GM23338 (cell line): ENCODE measurements around the gene IL23R. TPM values are rescaled to one million over a fixed set of nuclear protein-coding genes. Genes with fewer than 3 reads are reported as not detected.

Source experiments
- ATAC-seq: fragments of 200-7000 bp; cut with Tn5 transposase; 3 replicates; pipeline ENCODE4 v1.9.1; 2020
- DNase-seq: peaks from one replicate; pipeline ENCODE4 v3.0.0-alpha.2; 2015; ENCODE audit warnings: low spot score
- H2AFZ ChIP-seq: fragments of 200-600 bp; sonication (generic); 2 replicates; pipeline ENCODE4 v1.8.0; 2016; ENCODE audit warnings: antibody characterized with exemption, mild to moderate bottlenecking, moderate library complexity
- H3F3A ChIP-seq: fragments of 200-600 bp; sonication (generic); replicated peaks from 2 replicates; pipeline ENCODE4 v1.8.0; 2017; ENCODE audit warnings: antibody characterized with exemption, mixed run types, low read depth
- H3K27ac ChIP-seq: fragments of 200-600 bp; sonication (generic); 2 replicates; pipeline ENCODE4 v1.6.1; 2016; ENCODE audit warnings: low read depth
- H3K27me3 ChIP-seq: fragments of 200-600 bp; sonication (generic); 2 replicates; pipeline ENCODE4 v1.8.0; 2016; ENCODE audit warnings: mild to moderate bottlenecking, mixed run types, moderate library complexity; ENCODE audit not compliant: insufficient read depth
- H3K36me3 ChIP-seq: fragments of 200-600 bp; sonication (generic); 2 replicates; pipeline ENCODE4 v1.8.0; 2016; ENCODE audit warnings: mild to moderate bottlenecking; ENCODE audit not compliant: insufficient read depth
- H3K4me1 ChIP-seq: fragments of 200-600 bp; sonication (generic); 2 replicates; pipeline ENCODE4 v1.8.0; 2016; ENCODE audit warnings: mild to moderate bottlenecking, moderate library complexity; ENCODE audit not compliant: insufficient read depth
- H3K4me2 ChIP-seq: fragments of 200-600 bp; sonication (generic); 2 replicates; pipeline ENCODE4 v1.7.1; 2017; ENCODE audit warnings: mixed run types
- H3K4me3 ChIP-seq: fragments of 200-600 bp; sonication (generic); 2 replicates; pipeline ENCODE4 v1.6.1; 2016; ENCODE audit warnings: mixed run types
- H3K79me2 ChIP-seq: fragments of 200-600 bp; sonication (generic); replicated peaks from 2 replicates; pipeline ENCODE4 v1.8.0; 2017; ENCODE audit warnings: mild to moderate bottlenecking; ENCODE audit not compliant: insufficient read depth
- H3K9me2 ChIP-seq: fragments of 200-600 bp; sonication (generic); 2 replicates; pipeline ENCODE4 v1.8.0; 2017; ENCODE audit not compliant: insufficient read depth
- H4K20me1 ChIP-seq: fragments of 200-600 bp; sonication (generic); replicated peaks from 2 replicates; pipeline ENCODE4 v1.8.0; 2017; ENCODE audit warnings: mild to moderate bottlenecking; ENCODE audit not compliant: insufficient read depth
- H3K27ac Mint-ChIP-seq: 2 replicates; pipeline ENCODE4 v1.8.0; 2020; ENCODE audit warnings: inconsistent platforms, mild to moderate bottlenecking, moderate library complexity, mixed read lengths
- H3K27me3 Mint-ChIP-seq: 3 replicates; pipeline ENCODE4 v1.8.0; 2022; ENCODE audit warnings: low read depth, mild to moderate bottlenecking, moderate library complexity, mixed read lengths, inconsistent platforms; ENCODE audit not compliant: insufficient read depth, poor library complexity
- H3K36me3 Mint-ChIP-seq: 3 replicates; pipeline ENCODE4 v1.8.0; 2021; ENCODE audit warnings: low read depth, mild to moderate bottlenecking, inconsistent platforms, moderate library complexity, mixed read lengths
- H3K4me1 Mint-ChIP-seq: 3 replicates; pipeline ENCODE4 v1.8.0; 2020; ENCODE audit warnings: mild to moderate bottlenecking, inconsistent platforms, mixed read lengths
- H3K4me3 Mint-ChIP-seq: 3 replicates; pipeline ENCODE4 v1.8.0; 2021; ENCODE audit warnings: moderate library complexity, mild to moderate bottlenecking, inconsistent platforms, mixed read lengths
- H3K9me3 Mint-ChIP-seq: 3 replicates; pipeline ENCODE4 v1.8.0; 2020; ENCODE audit warnings: moderate library complexity, mild to moderate bottlenecking, inconsistent platforms, mixed read lengths
- CREB1 ChIP-seq: fragments of 250-450 bp; sonication (Bioruptor Pico); IDR thresholded peaks from 2 replicates; pipeline ENCODE4 v1.5.0; 2020; ENCODE audit warnings: low read depth, mild to moderate bottlenecking, moderate library complexity
- CTCF ChIP-seq, 2 experiments: fragments of 200-600 bp in 1 of 2; sonication (generic) in 1 of 2; conservative IDR thresholded peaks; 2 replicates each; pipeline versions ENCODE4 v1.5.1 to v1.6.1; 2016 to 2017; ENCODE audit warnings: antibody characterized with exemption in 2 of 2, low read depth in 2 of 2, mild to moderate bottlenecking in 2 of 2, moderate library complexity in 1 of 2
- EZH2 ChIP-seq: fragments of 200-600 bp; sonication (generic); IDR thresholded peaks from one replicate; pipeline ENCODE4 v1.8.0; 2017; ENCODE audit warnings: antibody characterized with exemption, mild to moderate bottlenecking, low read depth; ENCODE audit not compliant: unreplicated experiment
- JUNB ChIP-seq: IDR thresholded peaks from one replicate; pipeline ENCODE4 v1.6.1; 2016; ENCODE audit warnings: antibody characterized with exemption; ENCODE audit not compliant: unreplicated experiment
- POLR2AphosphoS5 ChIP-seq: IDR thresholded peaks from 2 replicates; pipeline ENCODE4 v1.6.1; 2016; ENCODE audit warnings: antibody characterized with exemption, low read depth
- STAT1 ChIP-seq: IDR thresholded peaks from one replicate; pipeline ENCODE4 v1.6.1; 2016; ENCODE audit warnings: antibody characterized with exemption; ENCODE audit not compliant: unreplicated experiment
- ZNF114 ChIP-seq: fragments of 250-450 bp; sonication (Bioruptor Pico); IDR thresholded peaks from 2 replicates; pipeline ENCODE4 v1.5.0; 2020; ENCODE audit warnings: mild to moderate bottlenecking, moderate library complexity
- ZNF331 ChIP-seq: fragments of 250-450 bp; sonication (Bioruptor Pico); IDR thresholded peaks from 2 replicates; pipeline ENCODE4 v1.5.0; 2020; ENCODE audit warnings: low read depth, mild to moderate bottlenecking, moderate library complexity
- polyA plus RNA-seq: library from polyadenylated mRNA; unstranded; fragments of >200 nt; fragmentation: Nextera tagmentation; extraction: Ambion mirVana; gene quantifications from 2 replicates; pipeline ENCODE4 v1.2.1, GENCODE V29; 2016
- total RNA-seq: library from RNA; depleted of rRNA; stranded (reverse); fragments of >200 nt; shearing (Covaris generic); gene quantifications from 2 replicates; pipeline ENCODE4 v1.2.3, GENCODE V29; 2014
- TF ChIP-seq, protein P1 (sequence below): IDR thresholded peaks from one replicate; pipeline ENCODE4 v1.6.1; 2018; ENCODE audit warnings: antibody characterized with exemption; ENCODE audit not compliant: unreplicated experiment

IL23R gene
- total and polyA plus RNA-seq, 2 experiments from 2014 or later, result not detected

DNA sequence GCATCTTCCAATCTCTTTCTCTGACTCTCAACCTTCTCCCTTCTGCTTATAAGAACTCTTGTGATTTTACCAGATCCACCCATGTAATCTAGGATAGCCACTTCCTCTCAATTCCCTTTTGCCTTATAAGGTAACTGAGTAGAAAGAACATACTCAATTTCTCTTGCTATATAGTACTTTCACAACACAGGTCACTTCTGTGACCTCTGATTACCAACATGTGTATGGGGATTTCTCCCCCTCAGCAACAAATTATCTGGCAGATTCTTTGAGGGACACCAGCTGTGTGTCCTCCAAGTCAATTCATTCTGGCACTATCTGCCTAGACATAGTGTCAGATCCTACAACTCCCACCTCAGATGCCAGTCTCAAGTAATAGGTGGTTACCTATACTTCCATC is 62.5 kb downstream of the IL23R start:
- Histone ChIP-seq H3F3A (no peaks in the 10 kb centered on the region), H3K4me2 (no peak overlapping the region), H3K36me3 (no peaks in the 10 kb centered on the region), H3K4me3 (no peak overlapping the region), H3K9me2 (no peaks in the 10 kb centered on the region), H3K79me2 (no peaks in the 10 kb centered on the region), H2AFZ (no peak overlapping the region), H3K4me1 (peaks cover 14% of the 10 kb centered on the region), H3K27ac (no peak overlapping the region), H4K20me1 (no peaks in the 10 kb centered on the region), H3K27me3 (no peaks in the 10 kb centered on the region)
- peaks cover 12% of the 10 kb centered on the region for H3K9me3 Mint-ChIP-seq
- H3K4me3 Mint-ChIP-seq, result no peak overlapping the region
- TF ChIP-seq ZNF331 (CRISPR knock-in tag) (no peak), CREB1 (CRISPR knock-in tag) (no peak), JUNB (no peak), EZH2 (no peak), POLR2AphosphoS5 (no peak), ZNF114 (CRISPR knock-in tag) (no peak)
- ATAC-seq (no peak), DNase-seq (no peak)
- peaks cover 3% of the 10 kb centered on the region; the same call in 1 of the 3 replicates for H3K36me3 Mint-ChIP-seq
- peaks cover 5% of the 10 kb centered on the region for H3K27me3 Mint-ChIP-seq
- H3K4me1 Mint-ChIP-seq, result peaks cover 12% of the 10 kb centered on the region
- H3K27ac Mint-ChIP-seq, result no peak overlapping the region

GRCh38 chr1:67230539-67230938 is 64.3 kb downstream of the IL23R start:
- Histone ChIP-seq H3K9me2 (no peaks in the 10 kb centered on the region), H3K27ac (no peak overlapping the region), H3F3A (no peaks in the 10 kb centered on the region), H3K4me1 (no peaks in the 10 kb centered on the region), H3K79me2 (no peaks in the 10 kb centered on the region), H3K27me3 (no peaks in the 10 kb centered on the region), H3K4me3 (no peak overlapping the region), H3K36me3 (no peaks in the 10 kb centered on the region), H4K20me1 (no peaks in the 10 kb centered on the region), H3K4me2 (no peak overlapping the region), H2AFZ (no peak overlapping the region)
- no peak overlapping the region for H3K27ac Mint-ChIP-seq
- peaks cover 12% of the 10 kb centered on the region for H3K9me3 Mint-ChIP-seq
- peaks cover 3% of the 10 kb centered on the region; the same call in 1 of the 3 replicates for H3K36me3 Mint-ChIP-seq
- DNase-seq (no peak), ATAC-seq (no peak)
- no peak for TF ChIP-seq EZH2
- no peak for TF ChIP-seq CREB1 (CRISPR knock-in tag)
- TF ChIP-seq, protein P1, sequence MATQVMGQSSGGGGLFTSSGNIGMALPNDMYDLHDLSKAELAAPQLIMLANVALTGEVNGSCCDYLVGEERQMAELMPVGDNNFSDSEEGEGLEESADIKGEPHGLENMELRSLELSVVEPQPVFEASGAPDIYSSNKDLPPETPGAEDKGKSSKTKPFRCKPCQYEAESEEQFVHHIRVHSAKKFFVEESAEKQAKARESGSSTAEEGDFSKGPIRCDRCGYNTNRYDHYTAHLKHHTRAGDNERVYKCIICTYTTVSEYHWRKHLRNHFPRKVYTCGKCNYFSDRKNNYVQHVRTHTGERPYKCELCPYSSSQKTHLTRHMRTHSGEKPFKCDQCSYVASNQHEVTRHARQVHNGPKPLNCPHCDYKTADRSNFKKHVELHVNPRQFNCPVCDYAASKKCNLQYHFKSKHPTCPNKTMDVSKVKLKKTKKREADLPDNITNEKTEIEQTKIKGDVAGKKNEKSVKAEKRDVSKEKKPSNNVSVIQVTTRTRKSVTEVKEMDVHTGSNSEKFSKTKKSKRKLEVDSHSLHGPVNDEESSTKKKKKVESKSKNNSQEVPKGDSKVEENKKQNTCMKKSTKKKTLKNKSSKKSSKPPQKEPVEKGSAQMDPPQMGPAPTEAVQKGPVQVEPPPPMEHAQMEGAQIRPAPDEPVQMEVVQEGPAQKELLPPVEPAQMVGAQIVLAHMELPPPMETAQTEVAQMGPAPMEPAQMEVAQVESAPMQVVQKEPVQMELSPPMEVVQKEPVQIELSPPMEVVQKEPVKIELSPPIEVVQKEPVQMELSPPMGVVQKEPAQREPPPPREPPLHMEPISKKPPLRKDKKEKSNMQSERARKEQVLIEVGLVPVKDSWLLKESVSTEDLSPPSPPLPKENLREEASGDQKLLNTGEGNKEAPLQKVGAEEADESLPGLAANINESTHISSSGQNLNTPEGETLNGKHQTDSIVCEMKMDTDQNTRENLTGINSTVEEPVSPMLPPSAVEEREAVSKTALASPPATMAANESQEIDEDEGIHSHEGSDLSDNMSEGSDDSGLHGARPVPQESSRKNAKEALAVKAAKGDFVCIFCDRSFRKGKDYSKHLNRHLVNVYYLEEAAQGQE, result no peak
- H3K4me3 Mint-ChIP-seq, result no peak overlapping the region
- no peaks in the 10 kb centered on the region; the same call in 2 of the 3 replicates for H3K4me1 Mint-ChIP-seq
- H3K27me3 Mint-ChIP-seq, result peaks cover 5% of the 10 kb centered on the region

DNA sequence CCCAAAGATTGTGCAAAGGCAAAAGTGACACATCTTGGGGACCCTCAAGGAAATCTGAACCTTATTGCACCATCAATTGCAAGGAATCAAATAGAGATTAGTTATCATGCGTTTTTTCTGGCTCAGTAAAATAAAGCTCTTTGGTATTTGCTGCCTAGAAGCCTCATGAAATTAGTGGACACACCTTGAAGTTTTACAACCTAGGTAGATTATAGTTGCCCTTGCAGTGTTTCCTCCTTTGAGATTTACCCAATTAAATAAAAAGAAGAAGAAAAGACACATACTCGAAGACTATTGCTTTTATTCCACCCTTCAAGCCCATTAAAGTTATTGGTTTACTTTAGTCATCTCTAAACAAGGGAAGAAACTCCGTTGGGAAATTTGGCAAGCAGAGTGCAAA is 70.0 kb downstream of the IL23R start:
- Mint-ChIP-seq H3K27me3 (no peaks in the 10 kb centered on the region), H3K27ac (no peak overlapping the region), H3K4me1 (no peaks in the 10 kb centered on the region), H3K4me3 (no peak overlapping the region), H3K36me3 (no peaks in the 10 kb centered on the region), H3K9me3 (no peaks in the 10 kb centered on the region)
- no peak for DNase-seq
- no peak for ATAC-seq
- H4K20me1 ChIP-seq, result no peaks in the 10 kb centered on the region
- no peaks in the 10 kb centered on the region for H3K4me1 ChIP-seq
- no peak overlapping the region for H3K4me2 ChIP-seq
- no peaks in the 10 kb centered on the region for H3K79me2 ChIP-seq
- no peak for TF ChIP-seq ZNF114 (CRISPR knock-in tag)
- no peak for TF ChIP-seq STAT1
- TF ChIP-seq POLR2AphosphoS5, result no peak
- TF ChIP-seq CTCF (conservative IDR thresholded peaks at IDR 0.05; ENCODE audit: low read depth in 2 of 2), result no peak
- no peak for TF ChIP-seq EZH2
- peaks cover 3% of the 10 kb centered on the region; the same call in 1 of the 2 replicates for H3K9me2 ChIP-seq
- no peak overlapping the region for H2AFZ ChIP-seq
- no peaks in the 10 kb centered on the region for H3K27me3 ChIP-seq
- no peak overlapping the region for H3K27ac ChIP-seq
- H3K4me3 ChIP-seq, result no peak overlapping the region
- no peaks in the 10 kb centered on the region for H3F3A ChIP-seq
- no peaks in the 10 kb centered on the region for H3K36me3 ChIP-seq
